ENCODE data around the gene AGO3. TPM values are rescaled to one million over a fixed set of nuclear protein-coding genes. Genes with fewer than 3 reads are reported as not detected.

AGO3 gene
- polyA plus RNA-seq, 2 of the 4 experiments (the other 2 are of a cell fraction), result 3.8 to 14.7 TPM

- no peak for ATAC-seq
- Histone ChIP-seq H3K4me2 (no peak overlapping the region), H3K9me3 (no peaks in the 10 kb centered on the region), H3K27ac (peak overlapping the region in 1 of 2 experiments; percentile 73; a peak in 2 of 6 replicates), H3K4me3 (no peak overlapping the region), H3K4me1 (peaks cover 10% of the 10 kb centered on the region)
- FAIRE-seq, result no peak
- CTCF ChIA-PET, result interaction anchor here (2.8 kb wide), 1 partner anchor 11 kb away, joined by 11 read pairs; the partner anchor contains the start of gene AGO1
- TF ChIP-seq HMGXB4 (CRISPR knock-in tag; IDR thresholded peaks at IDR 0.05; ENCODE audit: borderline replicate concordance), result no peak
- TF ChIP-seq CBX2 (IDR thresholded peaks at IDR 0.05; ENCODE audit: borderline replicate concordance, low read depth), result no peak
- no peak for TF ChIP-seq ZC3H11A (IDR thresholded peaks at IDR 0.05)
- no peak for TF ChIP-seq CHD4 (IDR thresholded peaks at IDR 0.05; ENCODE audit: borderline replicate concordance)
- WGBS (ENCODE audit: missing lambda C conversion rate), result 95% methylated on average over 9 of the region's 14 CpGs
- POLR2A ChIA-PET, result no interaction called here
- no peak for DNase-seq (ENCODE audit: low read depth in 1 of 2, low spot score in 1 of 2)
Observed at GRCh38 chr1:35893051-35893879, 37.6 kb upstream of the AGO3 start.

- peak; percentile 26 for TF ChIP-seq MAFK (IDR thresholded peaks at IDR 0.05; ENCODE audit: partially characterized antibody)
- TF ChIP-seq ATOH8 (CRISPR knock-in tag; IDR thresholded peaks at IDR 0.05; ENCODE audit: low read depth), result no peak
- 0 out of 2 replicates have a peak, but pooled peaks have one; percentile 7 for TF ChIP-seq NFE2L2 (conservative IDR thresholded peaks at IDR 0.05; ENCODE audit: low read length)
- Histone ChIP-seq H3K27ac (peak overlapping the region; percentile 33 to 73; a peak in 3 of 6 replicates), H3K4me1 (peaks cover 10% of the 10 kb centered on the region), H3K9me3 (no peaks in the 10 kb centered on the region), H3K4me3 (no peak overlapping the region), H3K4me2 (peak overlapping the region; percentile 11; the same call in 2 of the 3 replicates)
- ChIA-PET CTCF (interaction anchor here (1.2 kb wide), 1 partner anchor 11 kb away, joined by 3 read pairs; the partner anchor contains the start of gene AGO1), POLR2A (no interaction called here)
- ATAC-seq, result no peak; a peak in 1 of 6 replicates
- no peak for FAIRE-seq
- DNase-seq (ENCODE audit: low read depth in 1 of 2, low spot score in 1 of 2), result peak in 1 of 2 experiments; percentile 46
- WGBS (ENCODE audit: missing lambda C conversion rate), result 70% methylated on average over 6 of the region's 6 CpGs
Observed at GRCh38 chr1:35894183-35894582, 36.7 kb upstream of the AGO3 start.

- Histone ChIP-seq H3K4me2 (peak overlapping the region; percentile 11; the same call in 2 of the 3 replicates), H3K4me3 (no peak overlapping the region), H3K27ac (peak overlapping the region in 1 of 2 experiments; percentile 73; a peak in 2 of 6 replicates), H3K9me3 (no peaks in the 10 kb centered on the region), H3K4me1 (peaks cover 10% of the 10 kb centered on the region)
- no peak for ATAC-seq
- ChIA-PET CTCF (interaction anchor here (1.2 kb wide), 1 partner anchor 12 kb away, joined by 3 read pairs; the partner anchor contains the start of gene AGO1), POLR2A (no interaction called here)
- no peak for FAIRE-seq
- WGBS (ENCODE audit: missing lambda C conversion rate), result 86% methylated on average over 1 of the region's 1 CpG
- no peak for TF ChIP-seq MAZ (IDR thresholded peaks at IDR 0.05; ENCODE audit: borderline replicate concordance, low read depth, low read length)
- TF ChIP-seq CBX8 (IDR thresholded peaks at IDR 0.05), result no peak
- TF ChIP-seq ZFP36 (IDR thresholded peaks at IDR 0.05; ENCODE audit: borderline replicate concordance, partially characterized antibody), result no peak
- TF ChIP-seq GATA3 (IDR thresholded peaks at IDR 0.05; ENCODE audit: borderline replicate concordance), result no peak
- TF ChIP-seq BCL3 (IDR thresholded peaks at IDR 0.05), result no peak
- TF ChIP-seq HMGXB4 (CRISPR knock-in tag; IDR thresholded peaks at IDR 0.05; ENCODE audit: borderline replicate concordance), result no peak
- no peak for TF ChIP-seq EP300 (IDR thresholded peaks at IDR 0.05)
- TF ChIP-seq FOXS1 (CRISPR knock-in tag; IDR thresholded peaks at IDR 0.05), result no peak
- TF ChIP-seq HOXB13 (CRISPR knock-in tag; IDR thresholded peaks at IDR 0.05; ENCODE audit: low read depth), result no peak
- DNase-seq (ENCODE audit: low read depth in 1 of 2, low spot score in 1 of 2), result no peak
Observed at GRCh38 chr1:35894656-35895055, 36.2 kb upstream of the AGO3 start.
